Spleen (tissue), 11 donors: ENCODE data around the gene PAIP2B. TPM values are rescaled to one million over a fixed set of nuclear protein-coding genes. Genes with fewer than 3 reads are reported as not detected.
"Not testable (repeated sequence)": the region's sequence is repeated elsewhere in the genome, so short reads cannot be mapped to it uniquely, and the experiment has no call there.

Source experiments
- DNase-seq: peaks from one replicate; pipeline ENCODE4 v3.0.0-alpha.2; 2020
- H3K27ac ChIP-seq, 8 donors: fragments of 200-600 bp; sonication (generic) in 7 of 8; 1 replicate in 4 of 8; 2 replicates in 4 of 8; pipeline versions ENCODE4 v1.5.0 to v1.8.0; 2016 to 2021; ENCODE audit warnings: inconsistent platforms in 4 of 8, mild to moderate bottlenecking in 4 of 8, moderate library complexity in 1 of 8
- H3K27me3 ChIP-seq, 7 donors: fragments of 200-600 bp; sonication (generic) in 6 of 7; replicated peaks in 1 of 7; 1 replicate in 4 of 7; 2 replicates in 3 of 7; pipeline versions ENCODE4 v1.5.0 to v1.8.0; 2016 to 2021; ENCODE audit warnings: inconsistent platforms in 3 of 7, mild to moderate bottlenecking in 1 of 7
- H3K36me3 ChIP-seq, 6 donors: fragments of 200-600 bp; sonication (generic) in 5 of 6; 1 replicate in 4 of 6; 2 replicates in 2 of 6; pipeline versions ENCODE4 v1.5.0 to v1.8.0; 2016 to 2021; ENCODE audit warnings: inconsistent platforms in 2 of 6
- H3K4me1 ChIP-seq, 6 donors: fragments of 200-600 bp; sonication (generic) in 5 of 6; 1 replicate in 3 of 6; 2 replicates in 3 of 6; pipeline versions ENCODE4 v1.5.0 to v1.8.0; 2016 to 2021; ENCODE audit warnings: inconsistent platforms in 3 of 6
- H3K4me3 ChIP-seq, 8 donors: fragments of 200-600 bp; sonication (generic) in 7 of 8; 1 replicate in 4 of 8; 2 replicates in 4 of 8; pipeline versions ENCODE4 v1.5.0 to v1.8.0; 2016 to 2021; ENCODE audit warnings: inconsistent platforms in 4 of 8, mild to moderate bottlenecking in 4 of 8, moderate library complexity in 2 of 8
- H3K9me3 ChIP-seq, 8 donors: fragments of 200-600 bp; sonication (generic) in 7 of 8; 1 replicate in 4 of 8; 2 replicates in 4 of 8; pipeline versions ENCODE4 v1.5.0 to v1.8.0; 2016 to 2021; ENCODE audit warnings: inconsistent platforms in 4 of 8
- CTCF ChIP-seq, 11 experiments: fragments of 200-600 bp in 7 of 11; fragments of 450-650 bp in 4 of 11; sonication (generic) in 4 of 11; IDR thresholded peaks in 8 of 11; conservative IDR thresholded peaks in 3 of 11; 1 replicate in 7 of 11; 2 replicates in 4 of 11; pipeline versions ENCODE4 v1.4.0 to v1.8.0; 2016 to 2021; ENCODE audit warnings: antibody characterized with exemption in 11 of 11, inconsistent platforms in 4 of 11, mild to moderate bottlenecking in 1 of 11
- POLR2A ChIP-seq, 3 donors: fragments of 450-650 bp; IDR thresholded peaks; one replicate each; pipeline ENCODE4 v1.5.1; 2017; ENCODE audit warnings: antibody characterized with exemption in 3 of 3, mild to moderate bottlenecking in 1 of 3
- POLR2AphosphoS5 ChIP-seq, 3 donors: sonication (generic); formaldehyde crosslinking; IDR thresholded peaks; one replicate each; pipeline ENCODE4 v1.5.1; 2017; ENCODE audit warnings: antibody characterized with exemption in 3 of 3
- WGBS, 5 donors: extraction: QIAGEN DNeasy Blood & Tissue Kit in 3 of 5; methylation state at CpG; one replicate each; pipeline versions ENCODE4 v1.1.5 to v1.1.7; 2013 to 2018; 5-methylcytosine and 5-hydroxymethylcytosine counted together
- intact Hi-C: fragments of 100-400 bp; cut with DNase I; formaldehyde crosslinking; loops from one replicate; pipeline ENCODE4 v1.15.0; 2023; ENCODE audit warnings: low total_unique reads
- polyA plus RNA-seq, 3 donors: library from polyadenylated mRNA; stranded (reverse); fragments of 200-250 nt; gene quantifications; one replicate each; pipeline ENCODE4 v1.2.1, GENCODE V29; 2013
- total RNA-seq, 7 donors: library from RNA; depleted of rRNA in 3 of 7; stranded (reverse); fragments of >200 nt in 3 of 7; fragmentation: NEBNext Ultra II Directional in 4 of 7; extraction: Animal tissue kit (Norgen Biotek cat#: 25700) in 4 of 7; gene quantifications; one replicate each; pipeline versions ENCODE4 v1.1.0 to v1.2.1, GENCODE V29; 2016 to 2021
- donor health status: healthy with polysubstance abuse.
- donor health status: DM: no; HTN: no; CAD: no; lungs with moderate emphysema.
- donor health status: DM: no; HTN: no; CAD: no.
- donor health status: Bipolar disorder and iron deficiency.
- donor health status: healthy.
- donor health status: DM: no; HTN: no; CAD: no.
- donor health status: DM: yes; HTN: yes; CAD: no.

Gene PAIP2B
- total and polyA plus RNA-seq, 10 donors, result 0.93 to 6.9 (median 3.5) TPM

GRCh38 chr2:71191570-71191943, 35.3 kb downstream of the PAIP2B start:
- Histone ChIP-seq H3K27ac (no peak overlapping the region), H3K4me1 (no peaks in the 10 kb centered on the region), H3K36me3 (peaks cover 0 to 23% (median 0%) of the 10 kb centered on the region in 6 donors), H3K4me3 (no peak overlapping the region), H3K9me3 (peaks cover 0 to 11% (median 0%) of the 10 kb centered on the region in 8 donors), H3K27me3 (no peaks in the 10 kb centered on the region)
- 55 to 78% (median 61%) methylated on average over 3 of the region's 3 CpGs for WGBS, 5 donors
- intact Hi-C loops, result no loop called here
- DNase-seq, result no peak
- TF ChIP-seq CTCF (IDR thresholded peaks at IDR 0.05 in 8 of 11, conservative IDR thresholded peaks at IDR 0.05 in 3 of 11) (no peak), POLR2AphosphoS5 (IDR thresholded peaks at IDR 0.05) (no peak), POLR2A (IDR thresholded peaks at IDR 0.05) (no peak)

- peaks cover 0 to 4% (median 0%) of the 10 kb centered on the region in 8 donors for H3K9me3 ChIP-seq
- DNase-seq, result no peak
- no peaks in the 10 kb centered on the region for H3K27me3 ChIP-seq
- intact Hi-C loops, result no loop called here
- 76 to 81% (median 77%) methylated on average over 3 of the region's 3 CpGs for WGBS, 5 donors
- no peaks in the 10 kb centered on the region for H3K4me1 ChIP-seq
- no peak overlapping the region for H3K27ac ChIP-seq
- no peak overlapping the region for H3K4me3 ChIP-seq
- no peak for TF ChIP-seq POLR2AphosphoS5 (IDR thresholded peaks at IDR 0.05)
- no peak for TF ChIP-seq CTCF (IDR thresholded peaks at IDR 0.05 in 8 of 11, conservative IDR thresholded peaks at IDR 0.05 in 3 of 11)
- TF ChIP-seq POLR2A (IDR thresholded peaks at IDR 0.05), result no peak
- H3K36me3 ChIP-seq, result peaks cover 0 to 21% (median 0%) of the 10 kb centered on the region in 6 donors
These were observed 36.0 kb downstream of the PAIP2B start for GRCh38 chr2:71190656-71191569.

GRCh38 chr2:71187589-71187988, 39.3 kb downstream of the PAIP2B start:
- intact Hi-C loops, result no loop called here
- peaks cover 0 to 4% (median 0%) of the 10 kb centered on the region in 6 donors for H3K4me1 ChIP-seq
- 69 to 88% (median 76%) methylated on average over 2 of the region's 2 CpGs for WGBS, 5 donors
- no peak for DNase-seq
- TF ChIP-seq POLR2AphosphoS5 (IDR thresholded peaks at IDR 0.05) (no peak), POLR2A (IDR thresholded peaks at IDR 0.05) (no peak), CTCF (IDR thresholded peaks at IDR 0.05 in 8 of 11, conservative IDR thresholded peaks at IDR 0.05 in 3 of 11) (no peak)
- no peaks in the 10 kb centered on the region for H3K27me3 ChIP-seq
- no peak overlapping the region for H3K27ac ChIP-seq
- H3K4me3 ChIP-seq, result no peak overlapping the region
- peaks cover 0 to 21% (median 0%) of the 10 kb centered on the region in 6 donors for H3K36me3 ChIP-seq
- H3K9me3 ChIP-seq, result no peaks in the 10 kb centered on the region

- intact Hi-C loops, result no loop called here
- 65 to 82% (median 76%) methylated on average over 1 of the region's 1 CpG for WGBS, 5 donors
- H3K9me3 ChIP-seq, result no peaks in the 10 kb centered on the region
- no peaks in the 10 kb centered on the region for H3K27me3 ChIP-seq
- H3K27ac ChIP-seq, result no peak overlapping the region
- TF ChIP-seq POLR2AphosphoS5 (IDR thresholded peaks at IDR 0.05) (no peak), CTCF (IDR thresholded peaks at IDR 0.05 in 8 of 11, conservative IDR thresholded peaks at IDR 0.05 in 3 of 11) (no peak), POLR2A (IDR thresholded peaks at IDR 0.05) (no peak)
- H3K4me3 ChIP-seq, result no peak overlapping the region
- H3K4me1 ChIP-seq, result peaks cover 0 to 4% (median 0%) of the 10 kb centered on the region in 6 donors
- no peak for DNase-seq
- peaks cover 0 to 21% (median 0%) of the 10 kb centered on the region in 6 donors for H3K36me3 ChIP-seq
These were observed 39.9 kb downstream of the PAIP2B start for GRCh38 chr2:71186973-71187372.

- H3K4me3 ChIP-seq, DNase-seq, H3K9me3 ChIP-seq, intact Hi-C loops, H3K4me1 ChIP-seq, H3K27me3 ChIP-seq, H3K27ac ChIP-seq: not testable (repeated sequence)
- 7 to 11% (median 9%) methylated on average over 2 of the region's 5 CpGs for WGBS, 5 donors
- H3K36me3 ChIP-seq, result peaks cover 0 to 13% (median 0%) of the 10 kb centered on the region in 6 donors
These were observed 43.4 kb downstream of the PAIP2B start for GRCh38 chr2:71183306-71184115.
